ENCODE data around the gene PLD2. TPM values are rescaled to one million over a fixed set of nuclear protein-coding genes. Genes with fewer than 3 reads are reported as not detected.
"Not testable (repeated sequence)": the region's sequence is repeated elsewhere in the genome, so short reads cannot be mapped to it uniquely, and the experiment has no call there.

PLD2 gene
- polyA plus RNA-seq, 1 donor = 28.7 TPM

GRCh38 chr17:4837471-4838308 lies 30.7 kb downstream of the PLD2 start:
- no peak for DNase-seq

- DNase-seq = no peak
Measured at GRCh38 chr17:4838309-4838785, 31.4 kb downstream of the PLD2 start.

- DNase-seq = no peak
Measured at GRCh38 chr17:4839221-4839620, 32.3 kb downstream of the PLD2 start.

GRCh38 chr17:4839965-4840892 lies 33.3 kb downstream of the PLD2 start:
- no peak for DNase-seq

GRCh38 chr17:4840893-4841242 lies 33.9 kb downstream of the PLD2 start:
- DNase-seq = no peak

GRCh38 chr17:4842376-4842775 lies 35.4 kb downstream of the PLD2 start:
- DNase-seq = no peak

GRCh38 chr17:4843321-4844000 lies 36.5 kb downstream of the PLD2 start:
- DNase-seq = no peak

- no peak for DNase-seq
Measured at GRCh38 chr17:4845118-4845517, 38.2 kb downstream of the PLD2 start.

- DNase-seq = no peak
Measured at GRCh38 chr17:4846635-4847390, 39.9 kb downstream of the PLD2 start.

- no peak for DNase-seq
Measured at GRCh38 chr17:4849011-4849536, 42.1 kb downstream of the PLD2 start.

- DNase-seq = no peak
Measured at GRCh38 chr17:4850246-4850645, 43.3 kb downstream of the PLD2 start.

GRCh38 chr17:4851084-4851483 lies 44.1 kb downstream of the PLD2 start:
- DNase-seq = no peak

- no peak for DNase-seq
Measured at GRCh38 chr17:4852567-4853207, 45.7 kb downstream of the PLD2 start.

GRCh38 chr17:4853208-4853671 lies 46.3 kb downstream of the PLD2 start:
- no peak for DNase-seq

- DNase-seq = no peak
Measured at GRCh38 chr17:4854111-4854681, 47.2 kb downstream of the PLD2 start.

- DNase-seq = no peak
Measured at GRCh38 chr17:4856271-4856936, 49.5 kb downstream of the PLD2 start.

GRCh38 chr17:4856937-4857314 lies 50.0 kb downstream of the PLD2 start:
- DNase-seq = no peak

GRCh38 chr17:4857347-4857746 lies 50.4 kb downstream of the PLD2 start:
- DNase-seq = not testable (repeated sequence)

- no peak for DNase-seq
Measured at GRCh38 chr17:4858068-4858881, 51.3 kb downstream of the PLD2 start.

Data from hindlimb muscle (tissue), 1 donor.